IPS-18c (cell line): ENCODE measurements around the gene WWOX.

ENCODE experiments used
- H3K4me3 ChIP-seq: 2 replicates; pipeline ENCODE4 v1.7.0; 2013; ENCODE audit warnings: low read depth, mild to moderate bottlenecking, low read length, moderate library complexity; ENCODE audit not compliant: insufficient read depth
- H3K9me3 ChIP-seq: one replicate; pipeline ENCODE4 v1.6.1; 2013; ENCODE audit warnings: mild to moderate bottlenecking, low read length, moderate library complexity; ENCODE audit not compliant: control insufficient read depth, insufficient read depth

WWOX gene

GRCh38 chr16:78258375-78259065, 159.1 kb downstream of the WWOX start:
- no peaks in the 10 kb centered on the region for H3K9me3 ChIP-seq

DNA sequence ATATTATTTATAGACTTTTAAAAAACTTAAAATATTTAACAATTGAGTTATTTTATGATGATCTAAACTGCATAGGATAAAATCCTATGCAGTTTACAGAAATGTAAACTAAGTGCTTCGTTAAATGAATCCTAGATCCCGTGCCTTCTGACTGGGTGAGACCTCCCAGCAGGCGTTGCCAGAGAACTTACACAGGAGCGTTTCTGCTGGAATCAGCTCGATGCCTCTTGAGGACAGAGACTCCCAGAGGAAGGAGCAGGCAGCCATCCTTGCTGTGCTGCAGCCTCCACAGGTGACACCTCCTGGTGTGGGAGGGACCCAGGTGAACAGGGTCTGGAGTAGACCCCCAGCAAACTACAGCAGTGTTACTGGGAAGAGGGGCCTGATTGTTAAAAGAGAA, 160.4 kb downstream of the WWOX start:
- Histone ChIP-seq H3K4me3 (no peak overlapping the region), H3K9me3 (no peaks in the 10 kb centered on the region)

More at GRCh38 chr16:78258375-78259065, 159.1 kb downstream of the WWOX start:
- no peak overlapping the region for H3K4me3 ChIP-seq

- H3K9me3 ChIP-seq = no peaks in the 10 kb centered on the region
- no peak overlapping the region for H3K4me3 ChIP-seq
Observed at GRCh38 chr16:78264642-78265041, 165.2 kb downstream of the WWOX start.

- Histone ChIP-seq H3K4me3 (no peak overlapping the region), H3K9me3 (no peaks in the 10 kb centered on the region)
Observed at GRCh38 chr16:78269256-78269655, 169.8 kb downstream of the WWOX start.

DNA sequence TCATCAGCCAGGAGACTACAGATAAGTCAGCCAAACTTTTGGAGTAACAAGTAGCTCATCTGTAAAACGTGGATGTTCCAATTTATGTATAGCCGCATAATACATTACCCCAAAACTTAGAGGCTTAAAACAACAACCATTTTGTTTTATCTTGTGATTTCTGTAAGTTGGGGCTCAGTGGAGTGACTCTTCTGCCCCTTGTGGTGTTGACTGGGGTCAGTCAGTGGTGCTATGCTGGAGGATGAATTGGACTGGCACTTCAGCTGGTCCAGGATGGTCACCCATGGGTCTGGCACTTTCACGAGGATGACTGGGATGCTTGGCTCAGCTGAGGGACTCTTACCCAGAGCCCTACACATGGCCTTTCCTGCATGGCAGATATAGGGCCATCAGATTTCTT, 172.5 kb downstream of the WWOX start:
- Histone ChIP-seq H3K9me3 (no peaks in the 10 kb centered on the region), H3K4me3 (no peak overlapping the region)

GRCh38 chr16:78274771-78275170, 175.3 kb downstream of the WWOX start:
- no peaks in the 10 kb centered on the region for H3K9me3 ChIP-seq
- H3K4me3 ChIP-seq = no peak overlapping the region

DNA sequence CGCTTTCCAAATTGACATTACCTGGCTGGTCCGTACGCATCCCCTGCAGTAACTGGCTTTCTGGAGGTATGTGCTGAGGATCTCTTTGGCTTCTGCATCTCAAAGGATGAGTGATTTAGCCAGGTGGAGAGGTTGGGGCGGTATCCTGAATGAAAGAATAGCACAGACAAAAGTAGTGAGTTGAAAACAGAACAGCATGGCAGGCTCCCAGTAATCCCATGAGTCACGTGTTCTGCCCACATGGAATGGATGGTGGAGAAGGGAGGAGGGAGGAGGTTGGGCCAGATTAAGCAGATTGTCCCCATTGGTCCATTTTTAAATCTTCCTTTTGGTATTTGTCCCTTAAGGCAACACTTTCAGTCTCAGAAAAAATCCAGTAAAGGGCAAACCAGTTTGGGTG, 176.0 kb downstream of the WWOX start:
- H3K9me3 ChIP-seq = no peaks in the 10 kb centered on the region
- H3K4me3 ChIP-seq = no peak overlapping the region

DNA sequence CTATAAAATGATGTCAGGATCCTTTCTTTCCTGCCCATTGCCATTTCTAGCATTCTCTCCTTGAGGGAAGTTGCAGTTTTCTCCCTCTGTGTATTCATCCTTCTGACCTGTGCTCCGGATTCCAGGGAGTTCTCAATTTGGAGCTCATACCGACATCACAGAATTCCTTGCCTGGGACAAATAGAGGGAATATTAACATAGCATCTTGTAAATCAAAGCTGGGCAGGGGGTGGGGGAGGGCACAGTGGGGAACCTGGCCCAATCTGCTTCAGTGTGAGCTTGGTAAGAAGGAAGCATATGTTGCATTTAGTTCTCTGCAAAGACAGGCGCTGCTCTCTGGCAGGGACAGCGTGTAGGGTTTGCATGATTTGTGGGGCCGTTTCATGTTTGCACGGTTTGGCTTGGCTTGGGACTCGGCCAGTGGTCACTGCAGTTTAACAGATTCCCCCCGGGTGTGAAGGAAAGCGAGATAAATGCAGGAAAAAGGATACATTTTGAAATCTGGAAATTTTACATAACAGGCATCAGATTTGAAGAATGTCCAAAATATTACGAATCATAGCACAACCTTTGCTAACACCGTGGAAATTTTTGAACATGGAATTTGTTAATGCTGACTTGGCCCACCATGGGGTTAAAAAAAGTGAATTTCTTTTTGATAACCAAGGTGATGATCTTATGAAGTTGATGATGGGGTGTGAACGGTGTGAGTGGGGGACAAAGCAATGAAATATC, 178.0 kb downstream of the WWOX start:
- Histone ChIP-seq H3K4me3 (no peak overlapping the region), H3K9me3 (no peaks in the 10 kb centered on the region)

- H3K9me3 ChIP-seq = no peaks in the 10 kb centered on the region
Observed at GRCh38 chr16:78278056-78278450, 178.6 kb downstream of the WWOX start.

DNA sequence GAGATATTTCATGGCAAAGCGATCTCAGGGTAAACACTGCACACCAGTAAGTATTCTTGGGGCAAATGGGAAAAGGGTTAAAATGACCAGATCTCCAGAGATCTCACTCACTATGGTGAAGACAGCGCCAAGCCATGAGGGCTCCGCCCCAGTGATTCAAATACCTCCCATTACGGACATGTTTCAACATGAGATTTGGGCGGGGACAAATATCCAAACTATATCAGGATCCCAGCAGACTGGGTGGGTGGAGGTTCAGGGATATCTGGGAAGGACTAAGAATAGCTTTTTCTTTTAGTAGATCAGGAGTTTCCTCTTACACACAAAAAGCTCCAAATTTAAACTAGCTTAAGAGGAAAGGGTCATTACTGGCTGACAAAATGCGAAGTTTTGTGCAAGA, 181.7 kb downstream of the WWOX start:
- Histone ChIP-seq H3K9me3 (no peaks in the 10 kb centered on the region), H3K4me3 (no peak overlapping the region)

More at GRCh38 chr16:78278056-78278450, 178.6 kb downstream of the WWOX start:
- H3K4me3 ChIP-seq = no peak overlapping the region

DNA sequence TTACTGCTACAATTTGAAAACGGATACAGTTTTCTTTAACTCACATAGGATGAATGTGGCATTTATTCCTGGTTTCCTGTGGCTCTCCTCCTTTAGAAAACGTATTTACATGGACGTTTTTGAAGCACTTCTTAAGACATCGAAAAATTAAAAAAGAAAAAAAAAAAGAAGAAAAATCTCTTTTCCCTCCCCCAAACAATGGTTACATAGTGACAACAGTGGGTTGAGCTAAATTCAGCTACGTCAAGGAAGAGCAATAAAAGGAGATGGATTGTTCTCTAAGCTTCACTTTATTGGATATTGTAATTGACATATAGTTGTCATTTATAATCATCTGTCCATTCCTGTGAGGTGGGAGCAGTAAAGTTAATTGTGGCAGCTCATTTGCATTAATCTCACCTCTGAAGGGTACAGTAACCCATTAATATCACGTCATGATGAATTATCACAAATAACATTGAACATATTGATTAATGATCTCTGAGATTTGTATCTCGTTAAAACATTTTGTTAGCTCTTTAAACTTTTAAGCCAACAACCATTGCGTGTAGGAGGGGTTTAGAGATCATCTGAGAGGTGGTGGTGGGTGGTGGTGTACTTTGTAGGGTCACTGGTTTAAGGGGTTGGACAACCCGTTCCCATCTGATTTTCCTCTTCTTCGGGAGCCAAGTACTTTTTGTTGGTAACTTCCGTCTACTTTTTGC, 184.2 kb downstream of the WWOX start:
- no peaks in the 10 kb centered on the region for H3K9me3 ChIP-seq
- no peak overlapping the region for H3K4me3 ChIP-seq

GRCh38 chr16:78284326-78284725, 184.9 kb downstream of the WWOX start:
- H3K9me3 ChIP-seq = no peaks in the 10 kb centered on the region

DNA sequence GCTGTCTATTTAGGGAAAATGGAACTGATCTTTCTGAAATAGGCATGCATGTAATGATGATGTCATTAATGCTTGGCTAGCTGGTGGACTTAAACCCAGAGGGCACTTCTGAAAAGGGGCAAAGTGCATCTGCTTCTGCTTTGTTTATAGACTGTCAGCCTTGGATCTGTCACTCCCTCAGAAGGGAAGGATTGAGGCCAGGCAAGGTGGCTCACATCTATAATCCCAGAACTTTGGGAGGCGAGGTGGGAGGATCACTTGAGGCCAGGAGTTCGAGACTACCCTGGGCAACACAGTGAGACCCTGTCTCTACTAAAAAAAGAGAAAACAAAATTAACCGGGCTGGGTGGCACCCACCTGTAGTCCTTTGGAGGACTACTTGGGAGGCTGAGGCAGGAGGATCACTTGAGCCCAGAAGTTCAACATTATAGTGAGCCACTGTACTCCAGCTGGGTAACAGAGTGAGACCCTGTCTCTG, 185.5 kb downstream of the WWOX start:
- H3K4me3 ChIP-seq = no peak overlapping the region
- no peaks in the 10 kb centered on the region for H3K9me3 ChIP-seq

More at GRCh38 chr16:78284326-78284725, 184.9 kb downstream of the WWOX start:
- H3K4me3 ChIP-seq = no peak overlapping the region

DNA sequence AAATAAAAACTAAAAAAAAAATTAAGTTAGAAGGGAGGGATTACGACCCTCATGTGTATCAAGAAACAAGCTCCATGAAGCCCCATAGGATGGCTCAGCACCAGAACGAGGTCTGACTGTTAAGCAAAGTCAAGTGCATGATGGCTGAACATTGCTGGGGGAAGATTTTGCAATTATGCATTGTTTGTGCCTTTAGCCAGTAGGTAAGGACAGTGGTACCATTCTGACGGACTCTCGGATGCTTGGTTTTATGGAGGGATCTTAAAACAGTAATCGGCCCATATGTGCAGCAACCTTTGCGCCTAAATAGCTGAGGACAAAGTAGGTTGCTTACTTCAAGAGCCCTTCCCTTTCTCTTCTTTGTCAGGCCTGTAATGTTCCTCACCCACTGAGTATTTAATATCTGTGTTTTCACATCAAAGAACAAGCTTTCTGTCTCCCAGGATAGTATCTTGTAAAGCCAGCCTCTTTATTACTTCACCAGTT, 186.0 kb downstream of the WWOX start:
- Histone ChIP-seq H3K4me3 (no peak overlapping the region), H3K9me3 (no peaks in the 10 kb centered on the region)

GRCh38 chr16:78286065-78286464, 186.6 kb downstream of the WWOX start:
- H3K9me3 ChIP-seq = no peaks in the 10 kb centered on the region
- H3K4me3 ChIP-seq = no peak overlapping the region

- no peaks in the 10 kb centered on the region for H3K9me3 ChIP-seq
- no peak overlapping the region for H3K4me3 ChIP-seq
Observed at GRCh38 chr16:78288888-78289287, 189.4 kb downstream of the WWOX start.

GRCh38 chr16:78289373-78289772, 189.9 kb downstream of the WWOX start:
- no peaks in the 10 kb centered on the region for H3K9me3 ChIP-seq
- no peak overlapping the region for H3K4me3 ChIP-seq

- Histone ChIP-seq H3K9me3 (no peaks in the 10 kb centered on the region), H3K4me3 (no peak overlapping the region)
Observed at GRCh38 chr16:78289844-78290277, 190.4 kb downstream of the WWOX start.
